IPS DF 6.9 (cell line): ENCODE data around the gene KCNK10.

Experiments used
- DNase-seq: peaks from one replicate; pipeline ENCODE4 v3.0.0-alpha.2; 2013; ENCODE audit warnings: low read depth, low spot score
- H3K27ac ChIP-seq: one replicate; pipeline ENCODE4 v1.5.1; 2013; ENCODE audit warnings: low read length, control low read depth
- H3K27me3 ChIP-seq: 2 replicates; pipeline ENCODE4 v1.6.1; 2013; ENCODE audit warnings: mild to moderate bottlenecking, low read length; ENCODE audit not compliant: control insufficient read depth, insufficient read depth
- H3K36me3 ChIP-seq: 2 replicates; pipeline ENCODE4 v1.6.1; 2013; ENCODE audit warnings: low read length; ENCODE audit not compliant: control insufficient read depth, insufficient read depth
- H3K4me1 ChIP-seq: 2 replicates; pipeline ENCODE4 v1.6.1; 2013; ENCODE audit warnings: low read length; ENCODE audit not compliant: control insufficient read depth, insufficient read depth
- H3K4me3 ChIP-seq: 2 replicates; pipeline ENCODE4 v1.5.1; 2013; ENCODE audit warnings: mild to moderate bottlenecking, low read length
- H3K9me3 ChIP-seq: 2 replicates; pipeline ENCODE4 v1.6.1; 2013; ENCODE audit warnings: low read length, inconsistent platforms; ENCODE audit not compliant: control insufficient read depth, insufficient read depth
- WGBS: extraction: QIAGEN DNeasy Blood & Tissue Kit; methylation state at CpG from one replicate; pipeline ENCODE4 v1.1.7; 2013; ENCODE audit warnings: mixed read lengths, missing lambda C conversion rate; ENCODE audit not compliant: insufficient read length, insufficient coverage; 5-methylcytosine and 5-hydroxymethylcytosine counted together

The KCNK10 gene

DNA sequence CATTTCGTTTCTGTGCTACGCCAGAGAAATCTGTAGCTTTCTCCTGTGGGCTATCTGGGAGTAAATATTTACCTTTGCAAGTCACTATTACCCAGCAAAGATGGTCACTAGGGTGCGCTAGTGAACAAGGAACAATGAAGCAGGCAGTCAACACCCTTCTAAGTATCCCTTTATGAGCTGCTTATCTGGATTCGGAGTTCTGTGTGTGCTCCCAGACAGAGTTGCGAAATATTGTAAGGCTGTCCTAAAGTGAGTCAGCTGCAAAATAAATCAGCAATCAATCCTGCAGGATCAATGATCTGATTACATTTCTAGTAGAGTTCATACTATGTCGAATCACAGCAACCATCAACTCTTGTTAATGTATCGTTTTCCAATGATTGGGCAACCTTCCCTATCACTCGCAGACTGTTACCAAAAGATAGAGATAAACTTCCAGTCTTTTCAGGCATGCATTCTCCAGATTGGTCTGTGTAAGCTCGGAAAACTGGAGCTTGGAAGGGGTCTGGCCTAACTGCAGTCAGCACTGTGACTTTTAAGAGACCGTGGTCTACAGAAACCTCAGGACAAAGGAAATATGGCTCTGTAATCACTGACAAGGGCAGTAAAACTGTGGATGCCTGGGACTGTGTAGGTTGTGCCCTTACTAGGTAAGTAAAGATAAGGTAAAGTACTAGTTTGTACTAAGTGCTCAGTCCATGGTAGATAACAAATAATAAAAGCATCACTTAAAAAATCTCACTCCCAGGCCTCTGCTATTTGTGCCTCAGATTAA is 133.5 kb downstream of the KCNK10 start:
- Histone ChIP-seq H3K36me3 (no peaks in the 10 kb centered on the region), H3K27ac (no peak overlapping the region), H3K4me3 (no peak overlapping the region), H3K27me3 (no peaks in the 10 kb centered on the region), H3K9me3 (no peaks in the 10 kb centered on the region), H3K4me1 (no peaks in the 10 kb centered on the region)
- peak; percentile 85 for DNase-seq
- no CpG with 5 or more reads among the region's 10 CpGs for WGBS

DNA sequence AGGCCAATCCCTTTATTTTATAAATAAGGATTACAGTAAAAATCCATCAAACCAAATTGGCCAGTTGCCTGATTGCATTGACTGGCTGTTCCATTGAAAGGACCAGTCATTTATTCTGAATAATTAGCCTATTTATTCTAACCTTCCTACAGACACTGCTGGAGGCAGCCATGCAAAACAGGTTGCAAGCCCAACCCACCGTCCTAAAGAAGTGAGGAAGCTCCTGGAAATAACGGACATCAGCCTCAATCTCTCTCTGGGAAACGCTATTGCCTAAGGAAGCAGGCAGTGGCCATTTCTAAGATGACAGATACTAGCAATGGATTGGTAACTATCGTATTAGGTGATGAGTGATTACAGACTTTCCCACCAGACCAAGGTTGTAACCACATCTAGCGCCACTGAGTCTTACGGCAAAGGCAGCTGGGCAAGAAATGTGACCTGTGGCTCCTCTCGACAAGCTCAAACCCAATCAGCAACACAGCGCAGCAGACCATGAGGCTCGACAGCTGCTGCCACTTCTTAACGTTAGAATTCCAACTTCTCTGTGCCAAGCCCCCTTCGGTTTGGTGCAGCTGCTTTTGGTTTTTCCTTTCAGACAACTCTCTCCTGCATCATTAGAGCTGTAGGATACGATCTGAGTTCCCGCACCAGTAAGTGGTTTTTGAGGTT is 134.2 kb downstream of the KCNK10 start:
- Histone ChIP-seq H3K27me3 (no peaks in the 10 kb centered on the region), H3K4me1 (no peaks in the 10 kb centered on the region), H3K27ac (no peak overlapping the region), H3K36me3 (no peaks in the 10 kb centered on the region), H3K9me3 (no peaks in the 10 kb centered on the region), H3K4me3 (no peak overlapping the region)
- no peak for DNase-seq
- no CpG with 5 or more reads among the region's 13 CpGs for WGBS

DNA sequence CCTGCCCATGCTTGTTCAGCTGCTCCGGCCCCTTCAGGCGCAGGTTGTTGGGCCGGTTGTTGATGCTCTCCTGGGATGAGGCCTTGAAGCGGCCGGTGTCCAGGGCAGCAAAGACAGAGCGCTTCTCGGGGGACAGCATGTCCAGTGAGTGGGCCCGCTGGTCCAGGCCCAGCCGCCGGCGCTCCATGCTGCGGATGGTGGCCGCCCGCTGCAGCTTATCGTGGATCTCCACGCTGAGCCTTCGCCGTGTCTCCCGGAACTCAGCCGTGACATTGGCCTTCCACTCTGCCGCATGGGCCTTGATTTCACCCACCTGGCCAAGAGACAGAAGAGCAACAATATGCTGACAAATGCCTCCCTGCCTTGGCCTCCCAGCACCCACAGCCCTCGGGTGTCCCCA is 137.2 kb downstream of the KCNK10 start:
- H3K9me3 ChIP-seq = no peaks in the 10 kb centered on the region
- DNase-seq = no peak
- no peaks in the 10 kb centered on the region for H3K27me3 ChIP-seq
- no peak overlapping the region for H3K4me3 ChIP-seq
- no peaks in the 10 kb centered on the region for H3K4me1 ChIP-seq
- H3K27ac ChIP-seq = no peak overlapping the region
- no peaks in the 10 kb centered on the region for H3K36me3 ChIP-seq
- no CpG with 5 or more reads among the region's 22 CpGs for WGBS

DNA sequence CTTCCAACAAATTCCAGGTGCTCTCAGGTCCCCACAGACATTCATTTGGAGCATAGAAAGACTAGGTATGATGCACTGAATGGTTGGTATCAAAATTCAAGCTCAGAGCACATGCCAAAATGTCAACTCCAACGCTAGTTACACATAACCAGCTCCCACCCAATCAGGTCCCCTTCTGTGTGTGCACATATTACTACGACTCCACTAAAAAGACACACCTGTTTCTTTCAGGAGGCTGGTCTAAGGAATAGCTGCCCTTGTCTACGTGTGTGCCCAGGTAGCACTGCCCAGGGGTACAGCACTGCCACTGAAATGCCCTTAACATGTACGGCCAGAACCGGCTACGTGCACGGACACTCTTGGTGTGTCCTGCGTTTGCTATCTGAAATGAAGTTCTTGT is 138.1 kb downstream of the KCNK10 start:
- DNase-seq = no peak
- H3K4me1 ChIP-seq = 0 out of 2 replicates have a peak, but pooled peaks cover 2% of the 10 kb centered on the region
- no CpG with 5 or more reads among the region's 8 CpGs for WGBS
- no peaks in the 10 kb centered on the region for H3K36me3 ChIP-seq
- H3K4me3 ChIP-seq = no peak overlapping the region
- H3K27ac ChIP-seq = no peak overlapping the region
- no peaks in the 10 kb centered on the region for H3K27me3 ChIP-seq
- no peaks in the 10 kb centered on the region for H3K9me3 ChIP-seq

DNA sequence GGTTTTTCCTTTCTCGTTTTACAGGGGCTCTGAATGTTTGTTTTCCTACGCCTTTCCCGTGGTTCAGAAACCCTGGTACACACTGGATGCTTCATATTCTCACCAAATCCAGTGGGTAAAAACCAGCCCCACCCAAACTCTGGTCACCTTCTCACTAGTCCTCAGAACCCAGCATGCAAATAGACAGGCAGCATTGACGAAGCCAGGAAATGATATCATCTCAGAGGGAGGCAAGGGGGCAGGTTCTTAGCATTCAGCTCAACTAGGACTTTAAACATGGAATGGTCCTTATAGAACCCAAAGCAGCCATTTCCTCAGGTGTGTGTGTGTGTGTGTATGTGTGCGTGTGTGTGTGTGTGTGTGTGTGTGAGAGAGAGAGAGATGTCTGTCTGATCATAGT is 142.0 kb downstream of the KCNK10 start:
- no peak overlapping the region for H3K27ac ChIP-seq
- no peak for DNase-seq
- WGBS = no CpG with 5 or more reads among the region's 5 CpGs

DNA sequence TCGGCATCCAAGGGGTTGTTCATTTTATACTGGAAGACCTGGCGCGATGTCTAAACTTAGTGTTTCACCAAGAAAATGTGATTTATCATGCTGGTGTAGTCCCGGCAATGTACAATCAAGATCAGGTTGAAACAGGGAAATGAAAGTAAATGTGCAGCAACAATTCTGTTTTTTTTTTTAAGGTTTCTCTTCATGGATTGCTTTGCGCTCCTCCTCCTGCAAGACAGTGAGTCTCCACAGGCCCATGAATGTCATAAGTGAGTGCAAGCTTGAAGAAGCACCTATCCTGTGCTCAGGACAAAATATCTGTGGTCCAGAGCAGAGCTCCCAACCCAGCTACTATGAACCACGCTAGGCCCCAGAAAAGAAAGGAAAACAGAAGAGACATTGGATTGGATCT is 143.4 kb downstream of the KCNK10 start:
- H3K27ac ChIP-seq = no peak overlapping the region
- no CpG with 5 or more reads among the region's 6 CpGs for WGBS
- no peaks in the 10 kb centered on the region for H3K27me3 ChIP-seq
- no peaks in the 10 kb centered on the region for H3K9me3 ChIP-seq
- 0 out of 2 replicates have a peak, but pooled peaks cover 2% of the 10 kb centered on the region for H3K4me1 ChIP-seq
- no peaks in the 10 kb centered on the region for H3K36me3 ChIP-seq
- no peak overlapping the region for H3K4me3 ChIP-seq
- DNase-seq = no peak

More for the DNA sequence above, 142.0 kb downstream of the KCNK10 start:
- no peak overlapping the region for H3K4me3 ChIP-seq
- no peaks in the 10 kb centered on the region for H3K36me3 ChIP-seq
- H3K9me3 ChIP-seq = no peaks in the 10 kb centered on the region
- no peaks in the 10 kb centered on the region for H3K27me3 ChIP-seq
- H3K4me1 ChIP-seq = 0 out of 2 replicates have a peak, but pooled peaks cover 2% of the 10 kb centered on the region

DNA sequence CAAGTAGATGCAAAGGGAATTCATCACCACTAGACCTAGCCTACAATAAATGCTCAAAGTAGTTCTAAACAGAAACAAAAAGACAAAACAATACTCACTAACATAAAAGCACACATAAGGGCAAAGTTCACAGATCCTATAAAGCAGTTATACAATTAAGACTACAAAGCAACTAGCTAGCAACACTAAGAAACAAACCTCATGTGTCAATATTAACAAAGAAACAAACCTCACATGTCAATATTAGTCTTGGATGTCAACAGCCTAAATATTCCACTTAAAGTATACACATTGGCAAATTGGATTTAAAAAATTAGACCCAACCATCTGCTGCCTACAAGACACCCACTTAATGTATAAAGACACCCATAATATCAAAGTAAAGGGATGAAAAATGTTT is 152.7 kb downstream of the KCNK10 start:
- Histone ChIP-seq H3K36me3 (no peaks in the 10 kb centered on the region), H3K9me3 (no peaks in the 10 kb centered on the region), H3K27ac (no peak overlapping the region), H3K4me3 (no peak overlapping the region), H3K27me3 (no peaks in the 10 kb centered on the region), H3K4me1 (no peaks in the 10 kb centered on the region)
- no peak for DNase-seq

DNA sequence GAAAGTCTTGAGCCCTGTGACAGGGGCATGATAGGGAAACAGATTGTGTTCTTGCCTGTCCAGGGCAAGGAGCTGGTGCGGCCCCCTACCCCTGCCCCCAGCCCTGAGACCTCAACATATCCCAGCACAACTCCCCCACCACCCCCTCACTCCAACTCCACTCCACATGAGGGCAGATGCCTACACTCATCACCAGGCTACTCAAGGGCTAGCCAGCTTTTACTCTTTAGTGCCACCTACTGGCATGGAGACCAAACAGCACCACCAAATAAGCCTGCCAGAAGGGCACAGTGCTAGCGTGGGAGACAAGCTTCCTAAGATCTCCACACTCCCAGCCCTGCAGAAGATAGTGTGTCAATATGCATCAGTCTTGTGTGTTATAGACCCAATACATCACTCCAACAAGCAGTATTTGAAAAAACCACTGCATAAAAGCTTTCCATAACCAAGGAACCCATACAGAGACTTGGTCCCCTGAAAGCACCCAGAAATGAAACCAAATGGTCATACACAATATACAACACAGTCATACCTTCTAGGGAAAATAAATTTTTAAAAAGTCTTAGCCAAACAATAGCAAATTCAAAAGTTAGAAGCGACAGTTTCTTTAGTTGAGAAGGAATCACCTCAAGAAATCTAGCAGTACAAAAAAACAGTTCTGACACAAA is 154.4 kb downstream of the KCNK10 start:
- no peaks in the 10 kb centered on the region for H3K4me1 ChIP-seq
- no CpG with 5 or more reads among the region's 3 CpGs for WGBS
- H3K4me3 ChIP-seq = no peak overlapping the region
- no peaks in the 10 kb centered on the region for H3K36me3 ChIP-seq
- peak; percentile 58 for DNase-seq
- H3K27me3 ChIP-seq = no peaks in the 10 kb centered on the region
- H3K9me3 ChIP-seq = no peaks in the 10 kb centered on the region
- no peak overlapping the region for H3K27ac ChIP-seq

DNA sequence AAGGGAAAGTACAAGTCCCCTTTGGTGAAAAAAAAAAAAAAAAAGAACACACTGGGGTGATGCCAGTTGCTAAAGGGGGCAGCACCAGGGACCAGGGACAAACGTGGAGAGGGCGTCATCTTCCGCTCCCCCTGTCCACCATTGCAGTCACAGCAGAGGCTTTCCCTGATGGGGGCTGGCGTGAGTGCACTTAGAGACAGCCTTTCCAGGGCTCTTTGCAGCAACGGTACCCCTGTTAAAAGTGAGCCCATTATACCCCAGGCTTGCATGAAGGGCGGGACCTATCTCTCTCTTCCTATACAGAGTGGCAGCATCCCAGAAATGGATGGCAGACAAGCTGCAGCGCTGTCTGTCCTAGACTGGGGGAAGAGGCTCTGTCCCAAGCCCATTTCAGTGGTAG is 155.0 kb downstream of the KCNK10 start:
- Histone ChIP-seq H3K27me3 (no peaks in the 10 kb centered on the region), H3K27ac (no peak overlapping the region), H3K9me3 (no peaks in the 10 kb centered on the region), H3K4me3 (no peak overlapping the region), H3K4me1 (no peaks in the 10 kb centered on the region), H3K36me3 (no peaks in the 10 kb centered on the region)
- DNase-seq = no peak
- no CpG with 5 or more reads among the region's 7 CpGs for WGBS

DNA sequence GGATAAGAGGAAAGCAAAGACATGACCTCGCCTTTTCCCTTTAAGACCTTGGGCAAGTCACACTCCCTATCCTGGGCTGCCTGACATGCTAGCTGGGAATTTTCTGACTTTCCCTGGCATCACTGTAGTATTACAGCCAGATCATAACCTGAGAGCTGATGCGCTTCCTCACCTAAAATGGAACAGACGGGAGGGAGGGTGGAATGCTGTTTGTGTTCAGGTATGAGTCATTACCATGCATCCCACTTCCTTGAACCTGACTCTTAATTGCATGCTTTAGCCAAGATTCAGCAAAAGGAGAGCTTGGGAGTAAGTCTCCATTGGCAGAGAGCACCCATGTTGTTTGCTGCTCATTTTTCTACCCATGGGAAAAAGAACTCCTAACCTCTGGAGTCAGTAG is 156.5 kb downstream of the KCNK10 start:
- DNase-seq = no peak
- H3K27me3 ChIP-seq = no peaks in the 10 kb centered on the region

More for the DNA sequence above, 156.5 kb downstream of the KCNK10 start:
- H3K4me3 ChIP-seq = no peak overlapping the region
- H3K27ac ChIP-seq = no peak overlapping the region
- no CpG with 5 or more reads among the region's 3 CpGs for WGBS
- H3K4me1 ChIP-seq = no peaks in the 10 kb centered on the region
- no peaks in the 10 kb centered on the region for H3K9me3 ChIP-seq
- H3K36me3 ChIP-seq = no peaks in the 10 kb centered on the region
